22Rv1 (cell line): ENCODE results near the gene MSI2.

Experiments used
- H3K27ac ChIP-seq: fragments of 450-650 bp; 2 replicates; pipeline ENCODE4 v1.5.1; 2017
- CTCF ChIP-seq: fragments of 450-650 bp; IDR thresholded peaks from 2 replicates; pipeline ENCODE4 v1.5.1; 2017; ENCODE audit warnings: mild to moderate bottlenecking
- ZFX ChIP-seq: fragments of 450-650 bp; IDR thresholded peaks from 2 replicates; pipeline ENCODE4 v1.6.1; 2017; ENCODE audit warnings: antibody characterized with exemption, borderline replicate concordance

The MSI2 gene

GRCh38 chr17:57556320-57556719 is 300.0 kb downstream of the MSI2 start:
- TF ChIP-seq CTCF (no peak), ZFX (no peak)
- H3K27ac ChIP-seq: no peak overlapping the region

DNA sequence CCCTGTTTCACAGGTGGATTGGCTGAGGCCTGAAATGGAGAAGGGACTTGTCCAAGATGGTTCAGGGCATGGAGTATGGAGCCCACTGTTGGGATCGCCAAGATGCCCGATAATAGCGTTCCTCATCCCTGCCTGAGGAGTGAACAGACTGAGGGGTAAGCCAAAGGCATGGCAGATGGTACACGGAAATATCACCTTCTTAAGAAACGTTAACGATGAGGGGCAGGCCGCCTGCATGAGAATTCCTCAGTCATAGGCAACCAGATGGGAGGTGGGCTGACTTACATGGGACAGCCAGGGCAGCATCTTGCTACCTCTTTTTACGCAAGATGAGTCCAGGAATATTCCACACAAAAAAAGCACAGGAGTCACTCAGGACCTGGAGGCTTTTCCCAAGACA is 300.7 kb downstream of the MSI2 start:
- TF ChIP-seq CTCF (no peak), ZFX (no peak)
- no peak overlapping the region for H3K27ac ChIP-seq

DNA sequence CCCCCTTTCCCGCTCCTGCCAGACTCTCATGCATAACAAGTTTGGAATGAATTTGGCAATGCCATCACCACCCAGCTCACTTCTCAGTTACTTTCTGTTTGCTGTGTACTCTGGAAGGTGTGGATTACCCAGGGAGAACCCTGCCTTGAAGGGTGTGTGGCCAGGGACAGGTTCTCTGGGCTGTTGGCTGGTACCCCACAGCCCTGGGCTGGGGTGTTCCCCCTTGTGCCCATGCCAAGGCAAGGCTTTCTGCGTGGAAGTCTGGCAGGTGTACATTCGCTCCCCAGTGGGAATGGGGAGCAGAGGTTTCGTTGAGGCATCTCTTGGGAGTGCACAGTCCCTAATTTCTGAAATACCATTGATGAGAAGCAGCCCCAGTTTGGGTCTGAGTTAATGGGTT is 301.1 kb downstream of the MSI2 start:
- TF ChIP-seq CTCF (no peak), ZFX (no peak)
- no peak overlapping the region for H3K27ac ChIP-seq

GRCh38 chr17:57557834-57558681 is 301.7 kb downstream of the MSI2 start:
- no peak overlapping the region for H3K27ac ChIP-seq
- no peak for TF ChIP-seq ZFX
- TF ChIP-seq CTCF: no peak

- TF ChIP-seq ZFX (no peak), CTCF (no peak)
- H3K27ac ChIP-seq: no peak overlapping the region
Observed at GRCh38 chr17:57559226-57559625, 302.9 kb downstream of the MSI2 start.

- H3K27ac ChIP-seq: no peak overlapping the region
Observed at GRCh38 chr17:57559634-57560318, 303.5 kb downstream of the MSI2 start.

More at GRCh38 chr17:57559634-57560318, 303.5 kb downstream of the MSI2 start:
- TF ChIP-seq ZFX: no peak
- TF ChIP-seq CTCF: no peak
